ENCODE data around the gene ELAVL3. TPM values are rescaled to one million over a fixed set of nuclear protein-coding genes. Genes with fewer than 3 reads are reported as not detected.

Gene ELAVL3
- not detected in 2 replicates for total RNA-seq

DNA sequence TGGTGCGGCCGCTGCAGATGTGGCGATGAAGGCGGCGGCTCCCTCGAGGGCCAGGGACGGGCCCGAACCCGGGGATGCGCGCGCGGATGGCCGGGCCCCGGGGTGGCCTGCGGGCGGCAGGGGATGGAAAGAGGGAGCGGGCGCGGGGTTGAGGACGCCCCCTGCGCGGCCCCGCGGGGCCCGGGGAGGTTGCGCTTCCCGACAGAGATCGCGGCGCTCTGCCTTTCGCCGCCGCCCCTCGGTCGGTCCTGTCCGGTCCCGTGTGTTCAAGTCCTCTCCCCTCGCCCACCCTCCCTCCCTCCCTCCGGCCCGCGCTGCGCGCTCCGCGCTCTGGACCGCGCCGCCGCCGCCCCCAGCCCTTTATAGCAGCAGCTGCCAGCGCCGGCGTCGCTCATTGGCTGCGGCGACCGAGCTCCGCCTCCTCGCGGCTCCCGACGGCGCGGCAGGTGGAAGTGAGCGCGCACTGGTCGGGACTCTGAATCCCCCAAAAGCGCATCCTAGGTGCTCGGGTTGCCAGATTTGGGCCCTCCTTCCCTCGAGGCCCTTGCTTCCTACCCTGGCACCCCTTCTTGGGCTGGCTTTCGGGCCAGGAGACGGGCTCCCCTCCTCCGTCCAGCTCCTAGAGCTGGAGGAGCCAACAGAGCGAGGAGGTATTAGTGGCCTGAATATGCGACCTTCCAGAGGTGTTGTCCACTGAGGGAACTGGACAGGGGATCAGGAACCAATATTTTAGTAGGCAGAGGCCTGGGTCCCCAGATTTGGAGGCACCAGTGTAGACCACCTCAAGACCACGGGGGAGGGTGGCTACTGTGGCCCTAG lies at the start of gene ELAVL3:
TSS of gene ELAVL3 (minus strand) at position 332 of the 819 bp plus-strand sequence. CDS start 438 bp downstream, outside the sequence.

GRCh38 chr19:11528551-11529341 lies 47.9 kb upstream of the ELAVL3 start, which contains the start of gene ECSIT:
Gene ECSIT (minus strand): TSS chr19:11529134. CDS start chr19:11519170, 9,964 bp downstream.

GRCh38 chr19:11505504-11506100 lies 24.8 kb upstream of the ELAVL3 start, which contains the start of gene ZNF653:
Gene ZNF653 (minus strand): TSS chr19:11505839. CDS start chr19:11505786, 53 bp downstream.

DNA sequence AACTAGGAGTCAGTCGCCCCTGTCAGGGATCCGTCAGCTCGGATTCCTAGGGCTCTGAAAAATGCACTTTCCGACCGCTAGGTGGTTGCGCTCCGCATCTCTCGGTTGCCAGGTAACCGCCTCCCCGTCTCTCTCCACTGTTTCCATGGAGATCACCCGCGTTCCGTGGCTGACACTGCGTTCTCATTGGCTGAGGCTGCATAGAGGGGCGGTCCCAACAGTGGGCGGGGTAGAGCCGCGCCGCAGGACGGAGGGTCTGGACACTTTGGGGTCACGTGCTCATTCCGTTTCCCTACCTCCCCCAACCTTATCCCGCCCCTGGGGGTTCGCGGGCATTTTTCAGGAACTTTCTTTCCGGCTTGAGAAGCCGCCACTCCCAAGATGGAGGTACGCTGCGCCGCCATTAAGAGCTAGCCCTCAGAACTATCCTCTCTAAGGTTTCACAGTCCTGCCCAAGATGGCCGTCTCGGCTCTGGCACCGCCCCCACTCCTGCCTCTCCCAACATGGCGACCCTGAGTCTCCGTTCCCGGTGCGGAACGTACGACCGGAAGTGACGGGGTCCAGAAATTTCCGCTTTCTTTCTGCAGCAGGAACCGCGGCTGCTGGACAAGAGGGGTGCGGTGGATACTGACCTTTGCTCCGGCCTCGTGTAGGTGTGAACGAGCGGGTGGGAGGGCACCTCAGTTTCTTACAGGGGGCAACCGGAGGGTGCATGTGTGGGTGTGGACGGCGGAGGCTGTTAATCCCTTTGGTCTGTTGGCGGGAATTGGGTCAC lies 45.6 kb downstream of the ELAVL3 start, which contains the start of the genes ODAD3 and PRKCSH:
TSS of gene ODAD3 (minus strand) at position 65 of the 776 bp plus-strand sequence. CDS start 105 bp downstream, outside the sequence.
TSS of gene PRKCSH (plus strand) at position 579 of the 776 bp plus-strand sequence. CDS start 483 bp downstream, outside the sequence.

DNA sequence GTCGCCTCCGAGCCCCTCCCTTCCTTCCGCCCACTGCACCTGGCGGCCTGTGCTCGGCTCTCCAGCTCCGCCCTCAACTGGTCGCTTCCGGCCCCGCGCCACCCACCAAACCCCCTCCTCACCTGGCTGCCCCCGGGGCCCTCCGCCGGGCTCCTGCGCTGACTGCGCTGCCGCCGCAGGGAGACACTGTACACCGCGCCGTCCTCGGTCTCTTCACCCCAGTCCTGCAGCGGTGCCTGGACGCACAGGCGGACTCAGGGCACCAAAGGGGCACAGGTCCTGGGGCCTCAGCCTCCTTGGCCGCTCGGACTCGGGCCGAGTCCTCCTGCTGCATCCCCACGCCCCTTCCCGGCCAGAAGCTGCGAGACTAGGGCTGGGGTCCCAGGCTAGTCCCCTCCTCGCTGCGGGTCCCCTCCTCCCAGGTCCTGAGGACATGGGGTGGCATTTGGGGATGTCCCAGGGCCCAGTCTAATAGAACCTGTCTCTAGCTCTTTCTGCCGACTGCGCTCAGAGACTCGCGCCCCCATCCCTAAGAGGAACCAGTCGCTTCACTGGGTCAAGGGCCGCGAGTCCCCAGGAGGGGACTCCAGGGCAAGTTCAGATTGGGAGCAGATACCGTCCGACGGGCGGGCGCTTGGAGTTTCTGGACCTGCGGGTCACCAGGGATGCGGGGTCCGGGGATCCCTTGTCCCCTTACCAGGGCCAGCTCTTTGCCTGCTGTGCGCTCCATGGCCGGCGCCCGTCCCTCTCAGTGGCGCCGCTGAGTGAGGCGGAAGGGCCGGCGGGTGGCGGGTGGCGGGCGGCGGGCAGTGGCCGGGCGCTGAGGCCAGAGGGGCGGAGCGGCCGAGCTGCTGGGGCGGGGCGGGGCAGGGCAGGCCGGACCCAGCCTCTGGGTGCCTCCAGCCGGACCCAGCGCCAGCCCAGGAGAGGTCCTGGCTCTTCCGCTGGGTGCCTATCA lies 62.0 kb downstream of the ELAVL3 start, which contains the start of gene RGL3:
TSS of gene RGL3 (minus strand) at position 766 of the 958 bp plus-strand sequence. CDS start at position 730, 36 bp downstream.

Other genes starting within 250 kb of the ELAVL3 start
- not detected in 2 replicates for gene ANGPTL8, start 241.4 kb downstream of the ELAVL3 start, total RNA-seq
- gene DOCK6, start 218.5 kb downstream of the ELAVL3 start, total RNA-seq, result 124 and 133 TPM in 2 replicates
- gene TSPAN16, start 184.9 kb downstream of the ELAVL3 start, total RNA-seq, result not detected in 2 replicates
- 17.8 and 24.6 TPM in 2 replicates for gene RAB3D, start 141.4 kb downstream of the ELAVL3 start, total RNA-seq
- 168 and 174 TPM in 2 replicates for gene TMEM205, start 134.8 kb downstream of the ELAVL3 start, total RNA-seq
- 10.3 and 28.4 TPM in 2 replicates for gene CCDC159, start 134.5 kb downstream of the ELAVL3 start, total RNA-seq
- 8.4 and 17.1 TPM in 2 replicates for gene PLPPR2, start 125.6 kb downstream of the ELAVL3 start, total RNA-seq
- gene SWSAP1, start 106.4 kb downstream of the ELAVL3 start, total RNA-seq, result 2.5 and 3.9 TPM in 2 replicates
- 6.9 and 7.4 TPM in 2 replicates for gene EPOR, start 96.7 kb downstream of the ELAVL3 start, total RNA-seq
- 0.67 and 0.94 TPM in 2 replicates for gene RGL3, start 61.7 kb downstream of the ELAVL3 start, total RNA-seq
- 0.05 and 0.60 TPM in 2 replicates for gene ODAD3, start 45.9 kb downstream of the ELAVL3 start, total RNA-seq
- gene PRKCSH, start 45.4 kb downstream of the ELAVL3 start, total RNA-seq, result 167 and 174 TPM in 2 replicates
- gene ZNF653, start 24.8 kb upstream of the ELAVL3 start, total RNA-seq, result 5.1 and 9.3 TPM in 2 replicates
- 54.2 and 56.5 TPM in 2 replicates for gene ECSIT, start 48.1 kb upstream of the ELAVL3 start, total RNA-seq
- 0.20 TPM in 1 of 2 replicates, not detected in the other for gene CNN1, start 57.8 kb upstream of the ELAVL3 start, total RNA-seq
- gene ELOF1, start 78.2 kb upstream of the ELAVL3 start, total RNA-seq, result 29.0 and 36.3 TPM in 2 replicates
- gene ACP5, start 96.6 kb upstream of the ELAVL3 start, total RNA-seq, result 0.39 and 1.2 TPM in 2 replicates
- 7.1 and 8.8 TPM in 2 replicates for gene ZNF627, start 116.4 kb upstream of the ELAVL3 start, total RNA-seq